Measurements from ENCODE around the gene MAML1.

GRCh38 chr5:179802950-179803562 is 70.4 kb downstream of the MAML1 start:
- TF ChIP-seq POLR2A (IDR thresholded peaks at IDR 0.05) (no peak), POLR2AphosphoS5 (IDR thresholded peaks at IDR 0.05) (no peak), EP300 (IDR thresholded peaks at IDR 0.05) (no peak)

All from gastroesophageal sphincter (tissue), 2 donors.